Uterus (tissue), 2 donors: ENCODE measurements around the gene LAMB3.

Experiments used
- POLR2A ChIP-seq, 2 donors: fragments of 450-650 bp; IDR thresholded peaks; one replicate each; pipeline ENCODE4 v1.6.1; 2016; ENCODE audit warnings: antibody characterized with exemption in 2 of 2, mild to moderate bottlenecking in 1 of 2, moderate library complexity in 1 of 2
- TF ChIP-seq, protein P1 (sequence below), 4 experiments: fragments of 200-600 bp in 2 of 4; fragments of 450-650 bp in 2 of 4; sonication (generic) in 2 of 4; IDR thresholded peaks; one replicate each; pipeline ENCODE4 v1.5.1; 2016 to 2019; ENCODE audit warnings: antibody characterized with exemption in 4 of 4, mild to moderate bottlenecking in 2 of 4, moderate library complexity in 1 of 4

DNA sequence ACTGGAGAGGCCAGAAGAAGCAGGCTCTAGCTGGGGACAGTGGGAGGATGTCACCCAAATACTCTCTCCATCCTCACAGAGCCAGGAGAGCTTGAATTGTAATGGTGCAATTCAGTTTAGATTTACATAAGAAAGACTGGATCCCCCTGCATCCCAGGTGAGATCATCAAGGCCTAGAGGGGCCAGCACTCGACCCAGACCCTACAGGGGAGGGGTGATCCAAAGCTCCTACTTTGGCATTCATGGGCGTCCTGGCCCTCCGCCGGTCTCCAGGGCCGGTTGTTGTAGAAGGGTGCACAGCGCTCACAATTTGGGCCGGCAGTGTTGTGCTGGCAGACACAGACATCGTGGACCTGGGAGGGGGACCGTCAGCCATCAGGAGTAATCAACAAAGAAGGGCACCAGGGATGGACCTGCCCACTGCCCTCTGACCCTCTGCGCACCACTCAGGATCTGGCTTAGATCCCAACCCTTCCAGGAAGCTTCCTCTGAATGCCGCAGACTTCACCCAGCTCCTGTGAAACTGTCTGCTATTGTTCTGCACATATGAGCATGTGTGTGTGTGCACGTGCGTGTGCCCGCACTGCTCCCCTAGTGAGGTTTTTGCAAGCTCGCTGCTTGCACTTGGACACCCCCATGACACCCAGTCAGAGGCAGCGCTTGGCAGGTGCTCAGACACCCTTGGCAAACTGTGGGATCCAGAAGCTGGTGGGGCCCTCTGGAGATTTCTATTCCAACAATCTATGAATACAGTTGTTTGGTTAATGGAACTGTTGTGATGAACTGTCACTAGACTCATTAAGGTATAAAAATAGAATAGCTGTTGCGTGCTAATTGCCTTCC is 21.6 kb downstream of the LAMB3 start:
- TF ChIP-seq, protein P1, sequence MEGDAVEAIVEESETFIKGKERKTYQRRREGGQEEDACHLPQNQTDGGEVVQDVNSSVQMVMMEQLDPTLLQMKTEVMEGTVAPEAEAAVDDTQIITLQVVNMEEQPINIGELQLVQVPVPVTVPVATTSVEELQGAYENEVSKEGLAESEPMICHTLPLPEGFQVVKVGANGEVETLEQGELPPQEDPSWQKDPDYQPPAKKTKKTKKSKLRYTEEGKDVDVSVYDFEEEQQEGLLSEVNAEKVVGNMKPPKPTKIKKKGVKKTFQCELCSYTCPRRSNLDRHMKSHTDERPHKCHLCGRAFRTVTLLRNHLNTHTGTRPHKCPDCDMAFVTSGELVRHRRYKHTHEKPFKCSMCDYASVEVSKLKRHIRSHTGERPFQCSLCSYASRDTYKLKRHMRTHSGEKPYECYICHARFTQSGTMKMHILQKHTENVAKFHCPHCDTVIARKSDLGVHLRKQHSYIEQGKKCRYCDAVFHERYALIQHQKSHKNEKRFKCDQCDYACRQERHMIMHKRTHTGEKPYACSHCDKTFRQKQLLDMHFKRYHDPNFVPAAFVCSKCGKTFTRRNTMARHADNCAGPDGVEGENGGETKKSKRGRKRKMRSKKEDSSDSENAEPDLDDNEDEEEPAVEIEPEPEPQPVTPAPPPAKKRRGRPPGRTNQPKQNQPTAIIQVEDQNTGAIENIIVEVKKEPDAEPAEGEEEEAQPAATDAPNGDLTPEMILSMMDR (IDR thresholded peaks at IDR 0.05), result no peak
- no peak for TF ChIP-seq POLR2A (IDR thresholded peaks at IDR 0.05)
